GM23338 (cell line): ENCODE results near the gene FGGY. TPM values are rescaled to one million over a fixed set of nuclear protein-coding genes. Genes with fewer than 3 reads are reported as not detected.

Experiments used
- ATAC-seq: fragments of 200-7000 bp; cut with Tn5 transposase; 3 replicates; pipeline ENCODE4 v1.9.1; 2020
- DNase-seq: peaks from one replicate; pipeline ENCODE4 v3.0.0-alpha.2; 2015; ENCODE audit warnings: low spot score
- H2AFZ ChIP-seq: fragments of 200-600 bp; sonication (generic); 2 replicates; pipeline ENCODE4 v1.8.0; 2016; ENCODE audit warnings: antibody characterized with exemption, mild to moderate bottlenecking, moderate library complexity
- H3F3A ChIP-seq: fragments of 200-600 bp; sonication (generic); replicated peaks from 2 replicates; pipeline ENCODE4 v1.8.0; 2017; ENCODE audit warnings: antibody characterized with exemption, mixed run types, low read depth
- H3K27ac ChIP-seq: fragments of 200-600 bp; sonication (generic); 2 replicates; pipeline ENCODE4 v1.6.1; 2016; ENCODE audit warnings: low read depth
- H3K27me3 ChIP-seq: fragments of 200-600 bp; sonication (generic); 2 replicates; pipeline ENCODE4 v1.8.0; 2016; ENCODE audit warnings: mild to moderate bottlenecking, mixed run types, moderate library complexity; ENCODE audit not compliant: insufficient read depth
- H3K36me3 ChIP-seq: fragments of 200-600 bp; sonication (generic); 2 replicates; pipeline ENCODE4 v1.8.0; 2016; ENCODE audit warnings: mild to moderate bottlenecking; ENCODE audit not compliant: insufficient read depth
- H3K4me1 ChIP-seq: fragments of 200-600 bp; sonication (generic); 2 replicates; pipeline ENCODE4 v1.8.0; 2016; ENCODE audit warnings: mild to moderate bottlenecking, moderate library complexity; ENCODE audit not compliant: insufficient read depth
- H3K4me2 ChIP-seq: fragments of 200-600 bp; sonication (generic); 2 replicates; pipeline ENCODE4 v1.7.1; 2017; ENCODE audit warnings: mixed run types
- H3K4me3 ChIP-seq: fragments of 200-600 bp; sonication (generic); 2 replicates; pipeline ENCODE4 v1.6.1; 2016; ENCODE audit warnings: mixed run types
- H3K79me2 ChIP-seq: fragments of 200-600 bp; sonication (generic); replicated peaks from 2 replicates; pipeline ENCODE4 v1.8.0; 2017; ENCODE audit warnings: mild to moderate bottlenecking; ENCODE audit not compliant: insufficient read depth
- H3K9me2 ChIP-seq: fragments of 200-600 bp; sonication (generic); 2 replicates; pipeline ENCODE4 v1.8.0; 2017; ENCODE audit not compliant: insufficient read depth
- H4K20me1 ChIP-seq: fragments of 200-600 bp; sonication (generic); replicated peaks from 2 replicates; pipeline ENCODE4 v1.8.0; 2017; ENCODE audit warnings: mild to moderate bottlenecking; ENCODE audit not compliant: insufficient read depth
- H3K27ac Mint-ChIP-seq: 2 replicates; pipeline ENCODE4 v1.8.0; 2020; ENCODE audit warnings: inconsistent platforms, mild to moderate bottlenecking, moderate library complexity, mixed read lengths
- H3K27me3 Mint-ChIP-seq: 3 replicates; pipeline ENCODE4 v1.8.0; 2022; ENCODE audit warnings: low read depth, mild to moderate bottlenecking, moderate library complexity, mixed read lengths, inconsistent platforms; ENCODE audit not compliant: insufficient read depth, poor library complexity
- H3K36me3 Mint-ChIP-seq: 3 replicates; pipeline ENCODE4 v1.8.0; 2021; ENCODE audit warnings: low read depth, mild to moderate bottlenecking, inconsistent platforms, moderate library complexity, mixed read lengths
- H3K4me1 Mint-ChIP-seq: 3 replicates; pipeline ENCODE4 v1.8.0; 2020; ENCODE audit warnings: mild to moderate bottlenecking, inconsistent platforms, mixed read lengths
- H3K4me3 Mint-ChIP-seq: 3 replicates; pipeline ENCODE4 v1.8.0; 2021; ENCODE audit warnings: moderate library complexity, mild to moderate bottlenecking, inconsistent platforms, mixed read lengths
- H3K9me3 Mint-ChIP-seq: 3 replicates; pipeline ENCODE4 v1.8.0; 2020; ENCODE audit warnings: moderate library complexity, mild to moderate bottlenecking, inconsistent platforms, mixed read lengths
- CREB1 ChIP-seq: fragments of 250-450 bp; sonication (Bioruptor Pico); IDR thresholded peaks from 2 replicates; pipeline ENCODE4 v1.5.0; 2020; ENCODE audit warnings: low read depth, mild to moderate bottlenecking, moderate library complexity
- EZH2 ChIP-seq: fragments of 200-600 bp; sonication (generic); IDR thresholded peaks from one replicate; pipeline ENCODE4 v1.8.0; 2017; ENCODE audit warnings: antibody characterized with exemption, mild to moderate bottlenecking, low read depth; ENCODE audit not compliant: unreplicated experiment
- EZH2phosphoT487 ChIP-seq: fragments of 200-600 bp; sonication (generic); IDR thresholded peaks from one replicate; pipeline ENCODE4 v1.8.1; 2018; ENCODE audit warnings: antibody characterized with exemption; ENCODE audit not compliant: unreplicated experiment
- JUNB ChIP-seq: IDR thresholded peaks from one replicate; pipeline ENCODE4 v1.6.1; 2016; ENCODE audit warnings: antibody characterized with exemption; ENCODE audit not compliant: unreplicated experiment
- POLR2AphosphoS5 ChIP-seq: IDR thresholded peaks from 2 replicates; pipeline ENCODE4 v1.6.1; 2016; ENCODE audit warnings: antibody characterized with exemption, low read depth
- STAT1 ChIP-seq: IDR thresholded peaks from one replicate; pipeline ENCODE4 v1.6.1; 2016; ENCODE audit warnings: antibody characterized with exemption; ENCODE audit not compliant: unreplicated experiment
- ZNF114 ChIP-seq: fragments of 250-450 bp; sonication (Bioruptor Pico); IDR thresholded peaks from 2 replicates; pipeline ENCODE4 v1.5.0; 2020; ENCODE audit warnings: mild to moderate bottlenecking, moderate library complexity
- ZNF331 ChIP-seq: fragments of 250-450 bp; sonication (Bioruptor Pico); IDR thresholded peaks from 2 replicates; pipeline ENCODE4 v1.5.0; 2020; ENCODE audit warnings: low read depth, mild to moderate bottlenecking, moderate library complexity
- polyA plus RNA-seq: library from polyadenylated mRNA; unstranded; fragments of >200 nt; fragmentation: Nextera tagmentation; extraction: Ambion mirVana; gene quantifications from 2 replicates; pipeline ENCODE4 v1.2.1, GENCODE V29; 2016
- total RNA-seq: library from RNA; depleted of rRNA; stranded (reverse); fragments of >200 nt; shearing (Covaris generic); gene quantifications from 2 replicates; pipeline ENCODE4 v1.2.3, GENCODE V29; 2014
- TF ChIP-seq, protein P1 (sequence below): IDR thresholded peaks from 2 replicates; pipeline ENCODE4 v1.6.1; 2016; ENCODE audit warnings: antibody characterized with exemption
- TF ChIP-seq, protein P2 (sequence below), 2 experiments: fragments of 200-600 bp in 1 of 2; sonication (generic) in 1 of 2; conservative IDR thresholded peaks; 2 replicates each; pipeline versions ENCODE4 v1.5.1 to v1.6.1; 2016 to 2017; ENCODE audit warnings: antibody characterized with exemption in 2 of 2, low read depth in 2 of 2, mild to moderate bottlenecking in 2 of 2, moderate library complexity in 1 of 2
- TF ChIP-seq, protein P3 (sequence below): IDR thresholded peaks from one replicate; pipeline ENCODE4 v1.6.1; 2018; ENCODE audit warnings: antibody characterized with exemption; ENCODE audit not compliant: unreplicated experiment
- TF ChIP-seq, protein P4 (sequence below): fragments of 250-450 bp; sonication (Bioruptor Pico); IDR thresholded peaks from 2 replicates; pipeline ENCODE4 v1.5.0; 2020; ENCODE audit warnings: mild to moderate bottlenecking, moderate library complexity

The FGGY gene
- total and polyA plus RNA-seq, 2 experiments from 2014 or later = 10.9 to 21.4 TPM

DNA sequence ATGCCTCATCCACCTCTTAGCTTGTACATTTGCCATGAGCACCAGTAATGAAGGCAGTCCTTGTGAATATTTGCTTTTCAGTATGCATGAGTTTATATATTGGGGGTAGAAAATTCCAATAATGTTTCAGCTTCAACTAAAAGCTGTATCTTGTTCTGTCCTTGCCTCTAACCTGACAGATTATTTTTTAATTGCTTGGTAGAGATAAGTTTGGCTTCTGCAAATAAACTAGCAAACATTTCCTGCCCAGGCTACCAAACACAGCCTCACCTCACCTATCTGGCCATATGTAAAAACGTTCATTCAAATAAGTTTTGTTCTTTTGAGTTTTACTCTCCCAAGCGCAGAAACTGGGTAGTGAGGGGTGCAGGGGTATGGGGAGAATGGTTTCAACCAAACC lies 442.2 kb downstream of the FGGY start:
- Histone ChIP-seq H3K4me2 (no peak overlapping the region), H3K9me2 (peaks cover 8% of the 10 kb centered on the region), H4K20me1 (no peaks in the 10 kb centered on the region), H3K4me3 (no peak overlapping the region), H3K27me3 (no peaks in the 10 kb centered on the region), H2AFZ (no peak overlapping the region), H3K36me3 (no peaks in the 10 kb centered on the region), H3K79me2 (no peaks in the 10 kb centered on the region), H3K4me1 (no peaks in the 10 kb centered on the region), H3K27ac (no peak overlapping the region), H3F3A (no peaks in the 10 kb centered on the region)
- Mint-ChIP-seq H3K4me1 (no peaks in the 10 kb centered on the region; the same call in 2 of the 3 replicates), H3K9me3 (peaks cover 22% of the 10 kb centered on the region), H3K4me3 (no peak overlapping the region), H3K27me3 (no peaks in the 10 kb centered on the region), H3K27ac (no peak overlapping the region), H3K36me3 (peaks cover 23% of the 10 kb centered on the region)
- no peak for DNase-seq
- no peak for ATAC-seq
- TF ChIP-seq ZNF114 (CRISPR knock-in tag) (no peak), STAT1 (no peak), JUNB (no peak), ZNF331 (CRISPR knock-in tag) (no peak), CREB1 (CRISPR knock-in tag) (no peak), EZH2phosphoT487 (no peak), EZH2 (no peak), POLR2AphosphoS5 (no peak)
- TF ChIP-seq, protein P1, sequence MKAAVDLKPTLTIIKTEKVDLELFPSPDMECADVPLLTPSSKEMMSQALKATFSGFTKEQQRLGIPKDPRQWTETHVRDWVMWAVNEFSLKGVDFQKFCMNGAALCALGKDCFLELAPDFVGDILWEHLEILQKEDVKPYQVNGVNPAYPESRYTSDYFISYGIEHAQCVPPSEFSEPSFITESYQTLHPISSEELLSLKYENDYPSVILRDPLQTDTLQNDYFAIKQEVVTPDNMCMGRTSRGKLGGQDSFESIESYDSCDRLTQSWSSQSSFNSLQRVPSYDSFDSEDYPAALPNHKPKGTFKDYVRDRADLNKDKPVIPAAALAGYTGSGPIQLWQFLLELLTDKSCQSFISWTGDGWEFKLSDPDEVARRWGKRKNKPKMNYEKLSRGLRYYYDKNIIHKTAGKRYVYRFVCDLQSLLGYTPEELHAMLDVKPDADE = no peak
- TF ChIP-seq, protein P2, sequence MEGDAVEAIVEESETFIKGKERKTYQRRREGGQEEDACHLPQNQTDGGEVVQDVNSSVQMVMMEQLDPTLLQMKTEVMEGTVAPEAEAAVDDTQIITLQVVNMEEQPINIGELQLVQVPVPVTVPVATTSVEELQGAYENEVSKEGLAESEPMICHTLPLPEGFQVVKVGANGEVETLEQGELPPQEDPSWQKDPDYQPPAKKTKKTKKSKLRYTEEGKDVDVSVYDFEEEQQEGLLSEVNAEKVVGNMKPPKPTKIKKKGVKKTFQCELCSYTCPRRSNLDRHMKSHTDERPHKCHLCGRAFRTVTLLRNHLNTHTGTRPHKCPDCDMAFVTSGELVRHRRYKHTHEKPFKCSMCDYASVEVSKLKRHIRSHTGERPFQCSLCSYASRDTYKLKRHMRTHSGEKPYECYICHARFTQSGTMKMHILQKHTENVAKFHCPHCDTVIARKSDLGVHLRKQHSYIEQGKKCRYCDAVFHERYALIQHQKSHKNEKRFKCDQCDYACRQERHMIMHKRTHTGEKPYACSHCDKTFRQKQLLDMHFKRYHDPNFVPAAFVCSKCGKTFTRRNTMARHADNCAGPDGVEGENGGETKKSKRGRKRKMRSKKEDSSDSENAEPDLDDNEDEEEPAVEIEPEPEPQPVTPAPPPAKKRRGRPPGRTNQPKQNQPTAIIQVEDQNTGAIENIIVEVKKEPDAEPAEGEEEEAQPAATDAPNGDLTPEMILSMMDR (conservative IDR thresholded peaks at IDR 0.05; ENCODE audit: low read depth in 2 of 2) = no peak
- TF ChIP-seq, protein P3, sequence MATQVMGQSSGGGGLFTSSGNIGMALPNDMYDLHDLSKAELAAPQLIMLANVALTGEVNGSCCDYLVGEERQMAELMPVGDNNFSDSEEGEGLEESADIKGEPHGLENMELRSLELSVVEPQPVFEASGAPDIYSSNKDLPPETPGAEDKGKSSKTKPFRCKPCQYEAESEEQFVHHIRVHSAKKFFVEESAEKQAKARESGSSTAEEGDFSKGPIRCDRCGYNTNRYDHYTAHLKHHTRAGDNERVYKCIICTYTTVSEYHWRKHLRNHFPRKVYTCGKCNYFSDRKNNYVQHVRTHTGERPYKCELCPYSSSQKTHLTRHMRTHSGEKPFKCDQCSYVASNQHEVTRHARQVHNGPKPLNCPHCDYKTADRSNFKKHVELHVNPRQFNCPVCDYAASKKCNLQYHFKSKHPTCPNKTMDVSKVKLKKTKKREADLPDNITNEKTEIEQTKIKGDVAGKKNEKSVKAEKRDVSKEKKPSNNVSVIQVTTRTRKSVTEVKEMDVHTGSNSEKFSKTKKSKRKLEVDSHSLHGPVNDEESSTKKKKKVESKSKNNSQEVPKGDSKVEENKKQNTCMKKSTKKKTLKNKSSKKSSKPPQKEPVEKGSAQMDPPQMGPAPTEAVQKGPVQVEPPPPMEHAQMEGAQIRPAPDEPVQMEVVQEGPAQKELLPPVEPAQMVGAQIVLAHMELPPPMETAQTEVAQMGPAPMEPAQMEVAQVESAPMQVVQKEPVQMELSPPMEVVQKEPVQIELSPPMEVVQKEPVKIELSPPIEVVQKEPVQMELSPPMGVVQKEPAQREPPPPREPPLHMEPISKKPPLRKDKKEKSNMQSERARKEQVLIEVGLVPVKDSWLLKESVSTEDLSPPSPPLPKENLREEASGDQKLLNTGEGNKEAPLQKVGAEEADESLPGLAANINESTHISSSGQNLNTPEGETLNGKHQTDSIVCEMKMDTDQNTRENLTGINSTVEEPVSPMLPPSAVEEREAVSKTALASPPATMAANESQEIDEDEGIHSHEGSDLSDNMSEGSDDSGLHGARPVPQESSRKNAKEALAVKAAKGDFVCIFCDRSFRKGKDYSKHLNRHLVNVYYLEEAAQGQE = no peak
- TF ChIP-seq, protein P4, sequence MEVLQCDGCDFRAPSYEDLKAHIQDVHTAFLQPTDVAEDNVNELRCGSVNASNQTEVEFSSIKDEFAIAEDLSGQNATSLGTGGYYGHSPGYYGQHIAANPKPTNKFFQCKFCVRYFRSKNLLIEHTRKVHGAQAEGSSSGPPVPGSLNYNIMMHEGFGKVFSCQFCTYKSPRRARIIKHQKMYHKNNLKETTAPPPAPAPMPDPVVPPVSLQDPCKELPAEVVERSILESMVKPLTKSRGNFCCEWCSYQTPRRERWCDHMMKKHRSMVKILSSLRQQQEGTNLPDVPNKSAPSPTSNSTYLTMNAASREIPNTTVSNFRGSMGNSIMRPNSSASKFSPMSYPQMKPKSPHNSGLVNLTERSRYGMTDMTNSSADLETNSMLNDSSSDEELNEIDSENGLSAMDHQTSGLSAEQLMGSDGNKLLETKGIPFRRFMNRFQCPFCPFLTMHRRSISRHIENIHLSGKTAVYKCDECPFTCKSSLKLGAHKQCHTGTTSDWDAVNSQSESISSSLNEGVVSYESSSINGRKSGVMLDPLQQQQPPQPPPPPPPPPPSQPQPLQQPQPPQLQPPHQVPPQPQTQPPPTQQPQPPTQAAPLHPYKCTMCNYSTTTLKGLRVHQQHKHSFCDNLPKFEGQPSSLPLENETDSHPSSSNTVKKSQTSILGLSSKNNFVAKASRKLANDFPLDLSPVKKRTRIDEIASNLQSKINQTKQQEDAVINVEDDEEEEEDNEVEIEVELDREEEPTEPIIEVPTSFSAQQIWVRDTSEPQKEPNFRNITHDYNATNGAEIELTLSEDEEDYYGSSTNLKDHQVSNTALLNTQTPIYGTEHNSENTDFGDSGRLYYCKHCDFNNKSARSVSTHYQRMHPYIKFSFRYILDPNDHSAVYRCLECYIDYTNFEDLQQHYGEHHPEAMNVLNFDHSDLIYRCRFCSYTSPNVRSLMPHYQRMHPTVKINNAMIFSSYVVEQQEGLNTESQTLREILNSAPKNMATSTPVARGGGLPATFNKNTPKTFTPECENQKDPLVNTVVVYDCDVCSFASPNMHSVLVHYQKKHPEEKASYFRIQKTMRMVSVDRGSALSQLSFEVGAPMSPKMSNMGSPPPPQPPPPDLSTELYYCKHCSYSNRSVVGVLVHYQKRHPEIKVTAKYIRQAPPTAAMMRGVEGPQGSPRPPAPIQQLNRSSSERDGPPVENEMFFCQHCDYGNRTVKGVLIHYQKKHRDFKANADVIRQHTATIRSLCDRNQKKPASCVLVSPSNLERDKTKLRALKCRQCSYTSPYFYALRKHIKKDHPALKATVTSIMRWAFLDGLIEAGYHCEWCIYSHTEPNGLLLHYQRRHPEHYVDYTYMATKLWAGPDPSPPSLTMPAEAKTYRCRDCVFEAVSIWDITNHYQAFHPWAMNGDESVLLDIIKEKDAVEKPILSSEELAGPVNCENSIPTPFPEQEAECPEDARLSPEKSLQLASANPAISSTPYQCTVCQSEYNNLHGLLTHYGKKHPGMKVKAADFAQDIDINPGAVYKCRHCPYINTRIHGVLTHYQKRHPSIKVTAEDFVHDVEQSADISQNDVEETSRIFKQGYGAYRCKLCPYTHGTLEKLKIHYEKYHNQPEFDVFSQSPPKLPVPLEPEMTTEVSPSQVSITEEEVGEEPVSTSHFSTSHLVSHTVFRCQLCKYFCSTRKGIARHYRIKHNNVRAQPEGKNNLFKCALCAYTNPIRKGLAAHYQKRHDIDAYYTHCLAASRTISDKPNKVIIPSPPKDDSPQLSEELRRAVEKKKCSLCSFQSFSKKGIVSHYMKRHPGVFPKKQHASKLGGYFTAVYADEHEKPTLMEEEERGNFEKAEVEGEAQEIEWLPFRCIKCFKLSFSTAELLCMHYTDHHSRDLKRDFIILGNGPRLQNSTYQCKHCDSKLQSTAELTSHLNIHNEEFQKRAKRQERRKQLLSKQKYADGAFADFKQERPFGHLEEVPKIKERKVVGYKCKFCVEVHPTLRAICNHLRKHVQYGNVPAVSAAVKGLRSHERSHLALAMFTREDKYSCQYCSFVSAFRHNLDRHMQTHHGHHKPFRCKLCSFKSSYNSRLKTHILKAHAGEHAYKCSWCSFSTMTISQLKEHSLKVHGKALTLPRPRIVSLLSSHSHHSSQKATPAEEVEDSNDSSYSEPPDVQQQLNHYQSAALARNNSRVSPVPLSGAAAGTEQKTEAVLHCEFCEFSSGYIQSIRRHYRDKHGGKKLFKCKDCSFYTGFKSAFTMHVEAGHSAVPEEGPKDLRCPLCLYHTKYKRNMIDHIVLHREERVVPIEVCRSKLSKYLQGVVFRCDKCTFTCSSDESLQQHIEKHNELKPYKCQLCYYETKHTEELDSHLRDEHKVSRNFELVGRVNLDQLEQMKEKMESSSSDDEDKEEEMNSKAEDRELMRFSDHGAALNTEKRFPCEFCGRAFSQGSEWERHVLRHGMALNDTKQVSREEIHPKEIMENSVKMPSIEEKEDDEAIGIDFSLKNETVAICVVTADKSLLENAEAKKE (CRISPR knock-in tag) = no peak
